ENCODE results near the gene CCDC187. TPM values are rescaled to one million over a fixed set of nuclear protein-coding genes. Genes with fewer than 3 reads are reported as not detected.

Gene CCDC187
- total and polyA plus RNA-seq, 2 of the 4 experiments (the other 2 are of a cell fraction), result not detected

DNA sequence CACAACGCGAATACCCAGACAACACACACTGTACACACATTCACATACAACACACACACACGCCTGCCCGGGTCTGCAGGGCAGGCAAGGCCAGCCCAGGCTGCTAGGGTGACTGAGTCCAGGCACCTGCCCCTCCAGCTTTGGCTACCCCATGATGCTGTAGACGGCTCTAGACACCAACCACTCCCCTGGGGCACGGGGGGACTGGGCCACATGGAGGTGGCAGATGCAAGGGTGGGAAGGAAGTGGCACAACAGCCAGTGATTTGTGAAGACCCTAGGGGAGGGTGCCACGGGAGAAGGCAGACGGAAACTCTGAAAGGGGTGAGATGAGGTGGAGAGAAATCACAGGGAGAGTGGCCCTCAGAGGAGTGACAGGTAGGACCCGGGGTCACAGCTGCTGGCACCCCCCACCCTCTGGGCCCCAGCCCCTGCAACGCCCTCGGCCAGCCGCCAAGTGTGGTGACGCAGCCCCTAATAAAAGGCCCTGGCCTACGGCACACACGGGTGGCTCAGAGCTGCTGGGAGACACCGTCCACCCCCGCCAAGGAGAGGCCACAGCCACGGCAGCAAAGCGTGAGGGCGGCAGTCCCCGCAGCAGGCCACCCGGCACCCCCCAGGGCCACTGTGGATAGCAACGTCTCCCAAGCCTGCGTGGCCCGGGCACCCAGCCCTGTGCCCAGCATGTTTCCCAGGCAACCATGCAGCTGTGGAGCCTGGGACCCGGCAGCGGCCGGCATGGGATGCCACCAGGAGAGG lies 6.6 kb upstream of the CCDC187 start:
- TF ChIP-seq, protein P1, sequence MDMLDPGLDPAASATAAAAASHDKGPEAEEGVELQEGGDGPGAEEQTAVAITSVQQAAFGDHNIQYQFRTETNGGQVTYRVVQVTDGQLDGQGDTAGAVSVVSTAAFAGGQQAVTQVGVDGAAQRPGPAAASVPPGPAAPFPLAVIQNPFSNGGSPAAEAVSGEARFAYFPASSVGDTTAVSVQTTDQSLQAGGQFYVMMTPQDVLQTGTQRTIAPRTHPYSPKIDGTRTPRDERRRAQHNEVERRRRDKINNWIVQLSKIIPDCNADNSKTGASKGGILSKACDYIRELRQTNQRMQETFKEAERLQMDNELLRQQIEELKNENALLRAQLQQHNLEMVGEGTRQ (IDR thresholded peaks at IDR 0.05; ENCODE audit: low read depth, low read length), result no peak
- TF ChIP-seq, protein P2, sequence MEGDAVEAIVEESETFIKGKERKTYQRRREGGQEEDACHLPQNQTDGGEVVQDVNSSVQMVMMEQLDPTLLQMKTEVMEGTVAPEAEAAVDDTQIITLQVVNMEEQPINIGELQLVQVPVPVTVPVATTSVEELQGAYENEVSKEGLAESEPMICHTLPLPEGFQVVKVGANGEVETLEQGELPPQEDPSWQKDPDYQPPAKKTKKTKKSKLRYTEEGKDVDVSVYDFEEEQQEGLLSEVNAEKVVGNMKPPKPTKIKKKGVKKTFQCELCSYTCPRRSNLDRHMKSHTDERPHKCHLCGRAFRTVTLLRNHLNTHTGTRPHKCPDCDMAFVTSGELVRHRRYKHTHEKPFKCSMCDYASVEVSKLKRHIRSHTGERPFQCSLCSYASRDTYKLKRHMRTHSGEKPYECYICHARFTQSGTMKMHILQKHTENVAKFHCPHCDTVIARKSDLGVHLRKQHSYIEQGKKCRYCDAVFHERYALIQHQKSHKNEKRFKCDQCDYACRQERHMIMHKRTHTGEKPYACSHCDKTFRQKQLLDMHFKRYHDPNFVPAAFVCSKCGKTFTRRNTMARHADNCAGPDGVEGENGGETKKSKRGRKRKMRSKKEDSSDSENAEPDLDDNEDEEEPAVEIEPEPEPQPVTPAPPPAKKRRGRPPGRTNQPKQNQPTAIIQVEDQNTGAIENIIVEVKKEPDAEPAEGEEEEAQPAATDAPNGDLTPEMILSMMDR (conservative IDR thresholded peaks at IDR 0.05; ENCODE audit: low read depth, low read length), result no peak
- TF ChIP-seq RFX5 (IDR thresholded peaks at IDR 0.05; ENCODE audit: low read depth, low read length) (no peak), MAZ (IDR thresholded peaks at IDR 0.05; ENCODE audit: borderline replicate concordance, low read depth, low read length) (no peak), CEBPB (IDR thresholded peaks at IDR 0.05; ENCODE audit: low read depth, low read length) (no peak), SMC3 (IDR thresholded peaks at IDR 0.05; ENCODE audit: low read depth, low read length) (no peak), MXI1 (IDR thresholded peaks at IDR 0.05; ENCODE audit: borderline replicate concordance, low read depth, low read length) (no peak), MAFK (IDR thresholded peaks at IDR 0.05; ENCODE audit: low read depth, low read length) (no peak), NFE2L2 (IDR thresholded peaks at IDR 0.05; ENCODE audit: low read depth, low read length) (no peak), BHLHE40 (IDR thresholded peaks at IDR 0.05; ENCODE audit: low read depth, low read length) (no peak), RCOR1 (IDR thresholded peaks at IDR 0.05; ENCODE audit: insufficient replicate concordance, low read length) (no peak), CHD1 (IDR thresholded peaks at IDR 0.05; ENCODE audit: low read depth, low read length) (no peak), FOS (IDR thresholded peaks at IDR 0.05; ENCODE audit: low read depth, low read length) (no peak), RAD21 (IDR thresholded peaks at IDR 0.05; ENCODE audit: low read length) (no peak), POLR2A (IDR thresholded peaks at IDR 0.05; ENCODE audit: low read depth, low read length) (no peak)
- TF ChIP-seq, protein P3, sequence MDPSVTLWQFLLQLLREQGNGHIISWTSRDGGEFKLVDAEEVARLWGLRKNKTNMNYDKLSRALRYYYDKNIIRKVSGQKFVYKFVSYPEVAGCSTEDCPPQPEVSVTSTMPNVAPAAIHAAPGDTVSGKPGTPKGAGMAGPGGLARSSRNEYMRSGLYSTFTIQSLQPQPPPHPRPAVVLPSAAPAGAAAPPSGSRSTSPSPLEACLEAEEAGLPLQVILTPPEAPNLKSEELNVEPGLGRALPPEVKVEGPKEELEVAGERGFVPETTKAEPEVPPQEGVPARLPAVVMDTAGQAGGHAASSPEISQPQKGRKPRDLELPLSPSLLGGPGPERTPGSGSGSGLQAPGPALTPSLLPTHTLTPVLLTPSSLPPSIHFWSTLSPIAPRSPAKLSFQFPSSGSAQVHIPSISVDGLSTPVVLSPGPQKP (IDR thresholded peaks at IDR 0.05; ENCODE audit: borderline replicate concordance, low read depth, low read length), result no peak
- H2BK5ac ChIP-seq (ENCODE audit: low read depth, low read length, poor library complexity, severe bottlenecking), result no peak overlapping the region
- H2AK5ac ChIP-seq (ENCODE audit: low read depth, low read length), result 0 out of 2 replicates have a peak overlapping the region, but pooled peaks have one; percentile 7
- dilution Hi-C loops (cut with HindIII; ENCODE audit: low sequenced_read_pairs, unreplicated experiment) (no loop called here), in situ Hi-C loops (cut with MboI; ENCODE audit: low sequenced_read_pairs) (no loop called here), intact Hi-C loops (cut with micrococcal nuclease) (no loop called here)
- no peak for ATAC-seq (ENCODE audit: low read depth)
- no peak overlapping the region for H3K56ac ChIP-seq (ENCODE audit: extremely low read depth, insufficient read depth, low read length)
- H2BK15ac ChIP-seq (ENCODE audit: low read depth, low read length), result no peak overlapping the region
- H2BK120ac ChIP-seq (ENCODE audit: low read depth, low read length), result no peak overlapping the region
- H3K9me1 ChIP-seq (ENCODE audit: insufficient read depth, low read length), result peaks cover 11% of the 10 kb centered on the region
- H3K9me3 ChIP-seq (ENCODE audit: control insufficient read depth, insufficient read depth, low read length), result peaks cover 8% of the 10 kb centered on the region
- no peaks in the 10 kb centered on the region; the same call in 1 of the 2 replicates for H3K27me3 ChIP-seq (ENCODE audit: control insufficient read depth, insufficient read depth, low read length)
- no peak overlapping the region for H3K4me3 ChIP-seq (ENCODE audit: insufficient read depth, low read depth, low read length)
- BruUV-seq (replicated peaks), result no TSS peak
- ChIA-PET CTCF (no interaction called here), POLR2A (ENCODE audit: unreplicated experiment) (no interaction called here)
- no peaks in the 10 kb centered on the region for H3K79me1 ChIP-seq (ENCODE audit: low read depth in 1 of 2, low read length in 2 of 2)
- no peak overlapping the region for H2BK20ac ChIP-seq (ENCODE audit: low read depth, low read length)
- no peak overlapping the region for H4K5ac ChIP-seq (ENCODE audit: low read depth, low read length)
- H3K9ac ChIP-seq (ENCODE audit: low read depth, low read length), result no peak overlapping the region
- H2AFZ ChIP-seq (replicated peaks; ENCODE audit: low read length, poor library complexity), result no peak overlapping the region
- H4K8ac ChIP-seq (ENCODE audit: low read depth in 2 of 2, low read length in 2 of 2), result no peak overlapping the region
- WGBS, 2 experiments (ENCODE audit: extremely low coverage in 2 of 2, insufficient read length in 1 of 2), result 93% methylated on average over 2 of the region's 28 CpGs; no CpG with 5 or more reads in 1 of the 2 experiments
- no peak overlapping the region for H2AK9ac ChIP-seq (replicated peaks; ENCODE audit: low read depth, low read length, poor library complexity)
- no peak overlapping the region for H3K23ac ChIP-seq (ENCODE audit: low read depth, low read length)
- no peak overlapping the region for H3K14ac ChIP-seq (replicated peaks; ENCODE audit: low read depth, low read length)
- H3K4me1 ChIP-seq (ENCODE audit: control insufficient read depth, insufficient read depth, low read length), result no peaks in the 10 kb centered on the region
- H3K27ac ChIP-seq (ENCODE audit: insufficient read depth, low read length), result no peak overlapping the region
- H4K91ac ChIP-seq (ENCODE audit: insufficient read depth, low read depth, low read length), result no peak overlapping the region
- H4K20me1 ChIP-seq (ENCODE audit: insufficient read depth, low read length), result no peaks in the 10 kb centered on the region
- no peak for DNase-seq
- H3K4me2 ChIP-seq (ENCODE audit: low read depth, low read length), result no peak overlapping the region
- H3K36me3 ChIP-seq (ENCODE audit: control insufficient read depth, insufficient read depth, low read length), result no peaks in the 10 kb centered on the region
- H3K18ac ChIP-seq (ENCODE audit: low read depth, low read length), result no peak overlapping the region
- H3K4ac ChIP-seq (ENCODE audit: low read depth, low read length), result no peak overlapping the region
